GM21619 (cell line): ENCODE data around the gene RNF157.

Experiments used
- ATAC-seq: cut with Tn5 transposase; IDR thresholded peaks from one replicate; pipeline ENCODE4 v1.9.1; 2021; ENCODE audit not compliant: unreplicated experiment

Gene RNF157

DNA sequence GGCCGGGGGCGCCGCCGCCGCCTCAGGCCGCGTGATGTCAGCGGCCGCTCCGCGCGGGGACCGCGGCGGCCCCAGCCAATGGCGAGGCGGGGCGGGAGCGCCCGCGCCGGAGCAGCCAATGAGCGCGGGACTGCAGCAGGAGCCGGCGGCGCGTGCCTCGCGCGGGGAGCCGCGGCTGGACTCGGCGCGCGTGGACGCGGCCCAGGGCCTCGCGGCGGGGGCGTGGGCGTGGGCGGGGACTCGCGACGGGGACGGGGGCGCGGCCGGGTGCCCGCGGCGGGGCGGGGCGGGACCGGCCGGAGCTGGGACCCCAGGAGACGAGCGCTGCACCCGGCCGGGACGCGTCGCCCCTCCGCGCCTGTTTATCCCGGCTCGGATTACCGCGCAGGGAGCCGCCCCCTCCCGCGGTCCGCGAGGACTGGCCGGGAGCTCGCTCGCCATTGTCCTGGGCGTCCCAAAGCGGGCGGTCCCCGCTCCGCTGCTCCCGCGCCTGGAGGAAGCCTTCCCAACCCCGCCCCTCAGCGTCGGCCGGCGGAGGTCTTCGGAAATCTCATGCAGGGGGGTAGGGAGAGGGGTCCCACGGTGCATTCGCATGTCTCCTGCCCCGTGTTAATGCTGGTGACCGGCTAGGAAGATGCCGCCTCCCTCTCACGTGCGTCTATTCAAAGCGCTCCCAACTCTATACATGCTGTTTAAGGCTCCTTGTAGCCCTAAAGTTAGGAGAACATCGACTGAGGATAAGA, at the start of gene RNF157:
RNF157 (minus strand) TSS at position 33 of the 743 bp plus-strand sequence. CDS start 253 bp downstream, outside the sequence.
- ATAC-seq, result peak; percentile 54

DNA sequence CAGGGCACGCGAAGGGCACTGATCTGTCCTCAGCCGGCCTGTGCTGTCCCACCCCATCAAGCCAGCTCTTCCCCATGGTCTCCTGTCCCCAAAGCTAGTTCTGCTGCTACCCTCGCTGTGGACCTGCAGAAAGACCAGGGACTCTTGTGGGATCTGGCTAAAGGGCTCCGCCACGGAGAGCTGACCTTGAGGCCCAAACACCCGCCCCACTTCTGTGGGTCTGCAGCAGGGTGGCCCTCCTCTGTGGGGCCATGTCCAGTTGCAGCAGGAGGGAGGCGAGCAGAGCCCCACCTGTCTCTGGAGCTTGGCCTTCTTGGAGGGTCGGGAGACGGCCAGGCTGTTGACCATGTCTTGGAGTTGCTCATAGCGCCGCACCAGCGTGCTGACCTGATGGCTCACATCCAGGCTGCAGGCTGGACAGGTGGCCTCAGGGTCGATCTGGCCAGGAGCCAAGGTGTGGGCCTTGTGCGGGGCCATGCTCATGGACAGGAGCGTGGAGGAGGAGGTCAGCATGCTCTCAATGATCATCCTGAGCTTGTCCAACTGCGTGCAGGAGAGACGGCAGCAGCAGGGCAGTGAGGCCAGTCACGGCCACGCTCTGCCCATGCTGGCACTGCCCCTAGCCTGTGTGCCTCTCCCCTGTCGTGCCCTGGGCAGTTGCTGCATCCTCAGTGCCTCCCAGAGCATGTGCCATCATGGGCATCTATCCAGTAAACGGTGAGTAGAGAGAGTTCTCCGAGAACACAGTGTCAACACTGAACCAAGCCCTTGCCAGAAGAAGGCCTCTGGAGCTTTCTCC, 41.5 kb upstream of the RNF157 start:
- ATAC-seq, result no peak

DNA sequence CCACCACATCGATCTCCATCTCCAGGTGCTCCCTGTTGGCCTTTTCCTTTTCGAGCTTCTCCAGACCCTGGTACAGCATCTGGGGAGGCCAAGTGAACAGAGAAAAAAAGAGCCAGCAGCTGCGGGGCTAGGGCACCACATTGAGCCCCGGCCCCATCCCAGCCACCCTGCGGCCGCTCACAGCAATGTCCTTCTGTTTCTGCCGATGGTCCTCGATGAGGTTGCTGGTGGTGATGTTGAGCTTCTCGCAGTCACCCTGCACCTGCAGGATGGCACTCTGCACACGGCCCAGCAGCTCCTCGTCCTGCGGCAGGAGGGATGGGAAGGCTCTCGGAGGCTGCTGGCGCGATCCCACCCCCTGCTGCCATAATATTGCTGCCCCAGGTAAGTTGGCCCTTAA, 40.4 kb upstream of the RNF157 start:
- ATAC-seq, result no peak

DNA sequence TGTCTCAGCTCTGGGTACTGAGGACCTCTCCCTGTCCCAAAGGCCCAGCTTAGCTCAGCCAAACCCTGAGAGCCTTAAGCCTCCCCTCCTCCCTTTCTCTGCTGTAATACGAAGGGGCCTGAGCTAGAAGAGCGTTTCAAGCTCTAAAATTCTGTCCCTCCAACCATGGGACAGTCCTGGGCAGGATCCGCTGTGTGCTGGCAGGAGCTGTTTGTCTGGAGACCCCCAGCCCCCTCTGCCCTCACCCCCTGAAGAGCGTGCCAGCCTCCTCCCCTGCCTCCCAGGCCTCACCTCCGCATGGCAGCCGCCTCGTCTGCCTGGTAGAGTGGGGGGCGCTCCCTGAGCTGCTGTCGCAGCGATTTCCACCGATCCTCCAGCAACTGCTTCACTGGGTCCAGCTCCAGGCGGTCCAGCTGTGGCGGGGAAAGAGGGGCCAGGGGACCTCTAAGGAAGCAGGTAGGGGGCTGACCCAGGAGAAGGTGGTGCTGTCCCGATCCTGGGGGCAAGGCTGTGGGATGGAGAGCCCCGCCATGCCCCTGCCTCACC, 39.5 kb upstream of the RNF157 start:
- no peak for ATAC-seq

DNA sequence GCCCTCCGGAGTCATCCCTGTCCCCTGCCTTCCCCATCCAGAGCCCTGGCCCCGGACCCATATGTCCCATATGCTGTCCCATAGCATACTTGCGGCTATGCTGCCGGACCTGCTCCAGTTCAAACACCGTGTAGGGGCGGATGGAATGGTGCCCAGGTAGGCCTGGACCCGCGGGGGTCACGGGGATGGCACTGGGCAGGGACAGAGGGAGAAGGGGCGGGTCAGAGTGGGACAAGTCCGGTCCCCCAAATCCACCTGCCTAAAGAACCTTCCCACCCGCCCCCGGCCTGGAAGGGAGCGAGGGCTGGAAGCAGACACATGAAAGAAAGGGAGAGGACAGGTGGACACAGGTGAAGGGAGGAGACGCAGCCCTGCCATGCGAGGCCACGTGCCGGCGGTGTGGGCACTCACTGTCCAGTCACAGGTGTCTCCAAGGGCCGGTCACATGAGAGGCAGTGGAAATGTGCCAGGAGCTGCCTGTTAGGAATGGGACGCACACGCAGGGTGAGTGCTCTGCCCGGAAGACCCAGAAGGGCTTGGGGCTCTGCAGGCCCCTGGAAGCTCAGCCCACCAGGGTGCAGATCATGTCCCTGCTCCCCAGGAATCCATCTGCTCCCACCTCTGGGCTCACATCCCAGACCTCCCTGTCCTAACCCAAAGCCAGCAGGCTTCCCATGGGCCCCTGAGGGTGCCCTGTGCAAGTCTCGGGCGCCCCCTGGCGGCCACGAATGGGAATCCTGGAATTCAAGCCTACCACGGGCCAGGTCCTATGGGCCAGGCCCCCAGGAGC, 38.9 kb upstream of the RNF157 start:
- no peak for ATAC-seq

DNA sequence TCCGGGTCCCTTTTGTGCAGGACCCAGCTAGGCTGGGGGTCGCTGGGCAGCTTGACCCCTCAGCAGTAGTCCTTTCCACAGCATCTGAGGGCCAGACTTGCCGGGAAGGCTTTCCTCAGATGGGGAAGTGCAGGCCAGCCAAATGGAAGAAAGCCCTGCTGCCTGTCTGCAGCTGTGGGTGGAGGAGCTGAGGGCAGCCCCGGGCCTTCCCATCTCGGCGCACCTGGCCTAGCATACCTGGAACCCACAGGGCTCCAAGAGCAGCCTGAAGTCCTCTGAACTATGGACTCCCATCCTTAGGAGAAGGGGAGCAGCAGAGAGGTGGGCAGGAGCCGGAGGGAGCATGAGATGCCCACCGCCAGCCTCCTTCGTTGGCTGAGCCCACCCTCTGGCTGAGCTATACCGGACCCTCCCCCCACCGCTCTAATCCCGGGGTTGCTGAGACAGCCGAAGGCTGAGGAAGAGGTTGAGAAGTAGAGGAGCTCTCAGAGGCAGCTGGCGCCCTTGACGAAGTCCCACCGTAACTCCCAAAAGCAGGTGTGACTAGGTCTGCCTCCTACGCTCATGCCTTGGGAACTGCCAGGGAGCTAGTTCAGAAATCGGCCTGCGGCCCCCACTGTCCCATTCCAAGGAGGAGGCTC, 38.1 kb upstream of the RNF157 start:
- ATAC-seq, result no peak

DNA sequence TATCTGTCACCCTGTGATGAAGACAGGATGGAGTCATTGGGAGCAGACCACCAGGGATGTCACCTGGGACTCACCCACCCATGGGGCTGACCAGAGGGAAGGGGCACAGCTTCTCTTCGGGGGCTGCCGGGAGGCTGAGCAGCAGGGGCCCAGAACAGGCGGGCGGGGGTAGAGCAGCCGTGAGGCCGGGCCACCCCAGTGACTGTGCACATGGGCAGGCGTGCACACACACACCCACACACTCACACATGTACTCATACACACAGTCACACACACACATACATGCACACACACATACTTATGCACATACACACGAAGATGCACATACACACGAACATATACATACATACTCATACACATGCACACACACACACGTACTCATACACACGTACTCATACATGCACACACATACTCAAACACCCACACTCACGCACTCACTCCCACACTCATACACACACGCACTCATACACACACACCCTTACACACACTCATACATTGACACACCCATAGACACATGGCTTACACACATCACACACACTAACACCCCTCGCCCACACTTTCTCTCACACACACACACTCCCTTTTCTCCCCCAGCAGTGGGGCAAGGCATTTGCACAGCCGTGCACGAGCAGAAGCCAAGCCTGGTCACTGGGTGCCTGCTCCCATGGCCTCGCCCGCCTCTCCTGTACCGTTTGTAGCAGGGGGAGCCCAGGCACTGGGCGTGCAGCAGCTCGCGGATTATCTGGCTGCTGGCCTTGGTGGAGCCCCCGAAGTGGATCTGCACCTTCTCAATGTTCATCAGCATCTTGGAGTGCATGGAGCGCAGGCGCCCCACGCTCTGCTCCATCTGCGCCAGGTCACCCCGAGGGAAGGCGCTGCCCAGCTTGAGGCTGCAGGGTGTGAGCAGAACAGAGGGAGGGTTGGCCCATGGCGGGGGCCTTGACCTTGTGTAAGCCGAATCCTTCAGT, 37.3 kb upstream of the RNF157 start:
- ATAC-seq, result no peak

DNA sequence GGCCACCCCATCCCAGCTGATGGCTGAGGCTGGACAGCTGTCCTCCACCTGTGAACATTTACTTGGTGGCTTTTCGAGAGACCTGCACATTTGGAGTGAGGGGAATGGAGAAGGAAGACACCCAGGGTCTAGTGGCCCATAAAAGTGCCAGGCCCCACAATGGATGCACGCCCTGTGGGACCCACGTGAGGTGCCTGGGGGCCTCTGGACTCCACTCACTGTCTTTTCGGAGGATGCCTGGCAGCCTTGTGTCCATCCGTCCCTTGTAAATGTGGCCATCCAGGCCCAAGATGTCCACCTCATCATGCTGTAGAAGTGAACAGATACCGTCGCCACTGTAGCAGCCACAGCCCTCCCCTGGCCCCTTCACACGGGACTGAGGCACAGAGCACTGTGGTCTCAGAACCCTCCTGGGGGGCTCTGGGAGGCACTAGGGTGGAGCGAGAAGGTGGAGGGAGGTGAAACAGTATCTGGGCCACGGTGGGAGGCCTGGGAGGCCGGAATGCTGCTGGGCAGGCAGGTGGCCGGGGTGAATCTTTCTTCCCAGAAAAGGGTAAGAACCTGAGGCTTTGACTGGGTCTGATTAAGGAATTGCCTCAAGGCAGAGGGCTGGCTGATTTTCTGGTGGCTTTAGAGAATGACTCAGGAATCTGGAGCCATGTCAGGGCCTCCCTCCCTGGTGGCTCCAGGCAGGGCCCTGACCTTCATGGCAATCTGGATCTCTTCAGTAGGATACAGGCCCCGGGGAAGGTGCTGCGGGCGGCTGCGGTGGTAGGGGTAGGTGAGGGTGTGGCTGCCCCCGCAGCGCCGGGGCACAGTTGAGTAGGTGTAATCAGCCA, 36.4 kb upstream of the RNF157 start:
- no peak for ATAC-seq

DNA sequence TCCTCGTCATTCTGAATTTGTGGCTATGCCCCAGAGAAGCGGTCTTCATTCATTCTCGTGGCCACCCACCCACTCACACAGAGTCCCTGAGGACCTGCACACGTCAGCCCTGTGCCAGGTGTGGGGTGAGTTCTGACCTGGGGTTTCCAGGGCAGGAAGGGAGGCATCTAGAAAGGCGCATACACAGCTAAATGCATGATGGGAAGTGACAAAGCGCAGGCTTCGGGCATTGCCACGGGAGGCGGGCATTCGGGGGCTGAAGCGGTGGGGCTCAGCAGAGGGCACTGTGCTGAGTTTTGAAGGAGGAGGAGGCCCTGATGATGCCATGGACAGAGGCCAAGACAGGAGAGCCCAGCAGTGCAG, 35.8 kb upstream of the RNF157 start:
- ATAC-seq, result no peak

DNA sequence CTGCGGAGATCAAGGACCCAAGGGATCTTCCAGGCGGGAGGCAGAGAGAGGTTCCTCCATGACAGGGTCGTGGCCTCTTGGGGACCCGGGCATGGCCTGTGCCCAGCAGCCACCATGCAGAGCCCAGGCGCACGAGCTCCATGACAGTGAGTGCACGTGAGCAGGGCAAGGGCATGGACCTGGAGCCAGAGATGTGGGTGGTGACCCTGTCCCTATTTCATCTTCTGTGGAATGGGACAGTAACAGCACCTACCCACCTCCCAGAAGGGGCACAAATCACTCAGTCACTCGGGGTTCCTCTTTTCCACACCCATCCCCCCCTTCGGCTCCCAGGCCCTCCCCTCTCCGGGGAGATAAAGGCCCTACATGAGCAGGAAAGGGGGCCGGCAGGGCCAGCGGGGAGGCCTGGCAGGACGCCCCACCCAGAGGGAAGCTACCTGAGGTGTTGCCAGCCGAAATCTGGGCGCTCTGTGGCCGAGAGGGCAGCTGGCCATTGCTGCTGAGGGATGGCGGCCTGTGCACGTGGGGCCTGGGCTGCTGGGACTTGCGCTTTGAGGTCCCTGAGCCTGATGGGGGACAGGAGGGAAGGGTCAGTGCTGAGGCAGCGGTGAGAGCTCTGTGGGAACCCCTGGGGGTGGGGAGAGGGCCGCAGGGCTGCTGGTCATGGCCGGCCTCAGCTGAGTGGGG, 35.2 kb upstream of the RNF157 start:
- no peak for ATAC-seq

DNA sequence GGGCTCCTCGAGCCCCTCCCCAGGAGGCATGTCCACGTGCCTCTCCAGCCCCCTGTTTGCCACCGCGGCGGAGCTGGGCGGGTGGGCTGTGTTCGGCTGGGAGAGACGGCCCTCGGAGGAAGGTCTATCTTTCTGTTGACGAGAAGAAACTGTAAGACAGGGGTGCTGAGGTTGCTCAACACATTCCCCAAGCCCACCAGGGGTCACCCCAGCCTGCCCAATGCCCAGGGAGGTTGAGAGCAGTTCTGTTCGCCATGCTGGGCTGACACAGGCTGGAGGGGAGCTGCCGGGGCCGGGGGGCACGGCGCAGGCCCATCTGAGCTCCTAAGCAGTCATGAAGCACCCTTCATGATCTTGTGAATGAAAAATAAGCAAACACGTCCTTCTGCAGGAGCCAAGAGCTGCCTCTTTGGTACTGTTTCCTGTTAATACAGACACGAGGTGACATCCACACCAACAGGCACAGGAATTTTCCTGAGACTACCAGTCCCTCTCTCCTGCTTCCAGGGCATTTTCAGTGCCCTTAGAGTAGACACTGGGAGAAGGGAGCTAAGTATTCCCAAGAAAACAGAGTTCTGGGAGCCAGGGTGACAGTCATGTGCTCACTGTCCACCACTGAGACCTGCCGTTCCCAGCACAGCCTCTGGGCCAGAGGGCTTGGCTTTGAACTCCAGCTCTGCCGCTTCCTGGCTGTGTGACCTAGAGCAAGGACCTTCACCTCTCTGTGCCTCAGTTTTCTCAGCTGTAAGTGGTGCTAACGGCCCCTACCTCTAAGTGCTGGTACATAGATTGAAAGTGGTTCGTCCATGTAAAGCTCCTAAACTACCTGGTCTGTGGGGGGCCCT, 34.0 kb upstream of the RNF157 start:
- ATAC-seq, result no peak

DNA sequence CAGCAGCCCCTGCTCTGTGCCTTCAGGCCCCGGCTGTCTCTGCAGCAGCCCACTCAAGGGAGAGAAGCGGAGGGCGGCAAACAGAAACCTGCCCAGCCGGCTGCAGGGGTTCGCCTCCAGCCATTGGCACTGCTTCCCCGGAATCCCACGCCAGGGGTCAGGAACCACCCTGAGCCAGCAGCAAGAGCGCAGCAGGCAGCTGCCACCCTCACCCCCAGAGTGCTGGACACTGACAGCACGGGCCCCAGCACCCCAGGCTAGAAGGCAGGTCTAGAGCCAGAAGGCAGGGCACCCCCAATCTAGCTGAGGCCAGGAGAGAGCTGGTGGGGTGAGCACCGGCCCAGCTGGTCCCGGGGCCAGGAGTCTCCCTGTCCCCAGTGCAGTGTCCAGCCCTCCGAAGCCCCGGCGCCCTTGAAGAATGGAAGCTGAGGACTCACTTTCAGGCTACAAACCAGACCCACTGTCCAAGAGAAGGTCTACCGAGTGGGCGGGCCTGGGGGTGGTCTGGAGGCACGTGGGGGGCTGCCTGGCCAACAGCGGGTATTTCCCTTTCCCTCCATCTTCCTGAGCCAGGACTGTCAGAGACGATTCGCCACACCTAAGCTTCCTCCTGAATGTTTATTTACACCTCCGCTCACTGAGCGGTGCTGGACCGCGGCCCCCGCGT, 33.3 kb upstream of the RNF157 start:
- no peak for ATAC-seq

DNA sequence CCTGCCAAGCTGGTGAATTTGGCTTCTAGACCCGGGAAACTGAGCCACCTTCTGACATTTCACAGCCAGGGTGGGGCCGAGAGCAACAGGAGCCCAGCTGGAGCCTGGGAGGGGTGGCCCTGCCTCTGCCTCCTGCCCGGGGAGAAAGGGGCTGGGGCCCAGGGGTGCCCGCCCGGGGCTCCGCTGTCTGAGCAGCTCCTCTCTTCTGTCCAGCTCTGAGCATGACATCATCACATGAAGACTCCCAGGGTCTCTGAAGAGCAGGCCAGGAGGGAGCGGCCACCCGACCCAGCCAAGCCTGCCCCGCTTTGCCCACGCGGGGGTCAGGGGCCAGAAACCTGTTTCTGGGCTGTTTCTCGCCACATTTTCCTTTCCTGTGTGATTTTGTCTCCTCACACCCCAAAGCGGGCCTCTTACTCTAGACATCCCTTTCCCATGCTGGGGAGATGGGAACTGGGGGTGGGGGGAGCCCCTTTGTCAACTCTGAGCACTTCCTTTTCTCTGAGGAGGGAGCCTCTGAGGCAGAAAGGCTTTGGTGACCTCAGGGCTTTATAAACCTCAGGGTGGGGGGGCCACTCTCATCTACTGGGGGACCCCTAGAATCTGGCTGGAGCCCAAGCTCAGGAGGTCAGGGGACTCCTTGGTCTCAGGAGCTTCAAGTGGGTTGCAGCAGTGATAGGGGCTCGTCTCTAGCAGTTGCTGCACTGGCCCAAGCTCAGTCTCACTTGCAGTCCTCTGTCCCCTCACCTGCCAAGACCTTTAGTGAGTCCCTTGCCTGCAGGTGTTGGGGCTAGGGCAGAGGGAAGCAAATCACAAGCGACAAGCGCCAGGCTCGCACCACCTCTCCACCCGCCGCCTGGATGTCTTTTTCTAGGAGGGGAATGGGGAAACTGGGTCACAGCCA, 32.5 kb upstream of the RNF157 start:
- ATAC-seq, result peak; percentile 15

DNA sequence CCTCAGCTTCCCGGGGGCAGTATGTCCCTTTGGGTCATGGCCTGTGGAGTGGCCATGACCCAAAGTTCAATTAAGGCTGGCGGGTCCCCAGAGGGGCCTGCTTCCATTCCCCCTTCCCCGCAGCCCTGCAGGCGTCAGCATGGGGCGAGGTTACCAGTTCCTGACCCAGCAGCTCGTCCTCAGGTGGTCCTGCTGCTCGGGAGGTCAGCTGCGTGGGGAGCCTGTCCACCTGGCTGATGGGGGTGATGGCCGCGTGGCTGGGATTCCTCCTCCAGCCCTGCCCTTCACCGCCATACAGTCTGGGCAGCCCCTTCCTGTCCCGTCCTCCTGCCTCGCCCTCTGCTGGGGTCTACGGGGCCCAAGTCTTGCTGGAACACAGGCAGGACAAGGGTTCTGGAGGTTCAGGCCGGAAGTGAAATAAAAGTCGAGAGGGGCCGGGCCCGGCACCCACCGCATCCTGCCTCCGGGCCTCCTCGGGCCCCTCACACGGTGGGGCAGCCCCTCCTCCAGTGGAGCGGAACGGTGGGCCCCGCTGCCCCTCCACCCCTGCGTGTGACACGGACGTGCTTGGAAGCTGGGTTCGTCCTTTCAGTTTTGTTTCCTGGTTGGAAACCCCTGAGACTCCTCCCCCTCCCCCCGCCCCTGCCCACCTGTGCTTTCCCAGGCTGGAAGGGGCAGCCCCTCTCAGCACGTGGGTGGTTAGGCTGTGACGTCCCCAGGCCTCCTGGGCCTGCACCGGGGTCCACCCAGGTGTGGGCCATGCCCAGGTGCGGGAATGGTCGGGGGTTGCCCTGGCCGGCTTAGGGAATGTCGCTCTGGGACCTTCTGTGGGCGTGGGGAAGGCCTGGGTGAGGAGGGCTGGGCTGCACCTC, 31.6 kb upstream of the RNF157 start:
- ATAC-seq, result peak; percentile 48
